NT2/D1 (cell line): ENCODE measurements around the gene ADK.

Source experiments
- DNase-seq: peaks from one replicate; pipeline ENCODE4 v3.0.0-alpha.2; 2011; ENCODE audit warnings: low read depth, low spot score
- H3K27me3 ChIP-seq: 2 replicates; pipeline ENCODE4 v1.6.0; 2011; ENCODE audit warnings: mild to moderate bottlenecking; ENCODE audit not compliant: insufficient read length, insufficient read depth
- H3K36me3 ChIP-seq: 2 replicates; pipeline ENCODE4 v1.6.1; 2011; ENCODE audit warnings: mild to moderate bottlenecking, low read length, mixed read lengths; ENCODE audit not compliant: insufficient read depth, insufficient read length
- H3K4me1 ChIP-seq: 2 replicates; pipeline ENCODE4 v1.5.1; 2011; ENCODE audit not compliant: insufficient read depth, insufficient read length
- H3K4me3 ChIP-seq: 2 replicates; pipeline ENCODE4 v1.5.1; 2011; ENCODE audit warnings: low read depth; ENCODE audit not compliant: insufficient read length
- H3K9ac ChIP-seq: 2 replicates; pipeline ENCODE4 v1.6.0; 2011; ENCODE audit warnings: low read depth; ENCODE audit not compliant: insufficient read length
- H3K9me3 ChIP-seq: 2 replicates; pipeline ENCODE4 v1.5.1; 2011; ENCODE audit warnings: mild to moderate bottlenecking, low read length; ENCODE audit not compliant: insufficient read depth
- SUZ12 ChIP-seq: IDR thresholded peaks from 2 replicates; pipeline ENCODE4 v1.6.1; 2011; ENCODE audit not compliant: insufficient read length, insufficient read depth; ENCODE audit errors: extremely low read depth
- YY1 ChIP-seq: IDR thresholded peaks from 2 replicates; pipeline ENCODE4 v1.6.1; 2011; ENCODE audit not compliant: insufficient read length, insufficient read depth
- ZNF274 ChIP-seq: IDR thresholded peaks from 2 replicates; pipeline ENCODE4 v1.6.1; 2011; ENCODE audit warnings: mild to moderate bottlenecking, low read depth, low read length

ADK gene

GRCh38 chr10:74743401-74743800 lies 592.4 kb downstream of the ADK start:
- no peak for DNase-seq
- no peaks in the 10 kb centered on the region for H3K27me3 ChIP-seq
- H3K36me3 ChIP-seq = no peaks in the 10 kb centered on the region
- H3K9me3 ChIP-seq = no peaks in the 10 kb centered on the region
- no peak for TF ChIP-seq SUZ12
- TF ChIP-seq ZNF274 = no peak
- TF ChIP-seq YY1 = no peak
- no peak overlapping the region for H3K9ac ChIP-seq
- no peaks in the 10 kb centered on the region for H3K4me1 ChIP-seq
- no peak overlapping the region for H3K4me3 ChIP-seq

GRCh38 chr10:74745449-74745848 lies 594.4 kb downstream of the ADK start:
- no peak for DNase-seq
- TF ChIP-seq SUZ12 (no peak), YY1 (no peak), ZNF274 (no peak)
- no peak overlapping the region for H3K9ac ChIP-seq
- no peaks in the 10 kb centered on the region for H3K27me3 ChIP-seq
- H3K4me3 ChIP-seq = no peak overlapping the region
- no peaks in the 10 kb centered on the region for H3K9me3 ChIP-seq
- no peaks in the 10 kb centered on the region for H3K36me3 ChIP-seq
- H3K4me1 ChIP-seq = no peaks in the 10 kb centered on the region

- no peaks in the 10 kb centered on the region for H3K9me3 ChIP-seq
- H3K9ac ChIP-seq = no peak overlapping the region
- H3K4me3 ChIP-seq = no peak overlapping the region
- H3K4me1 ChIP-seq = no peaks in the 10 kb centered on the region
- H3K27me3 ChIP-seq = no peaks in the 10 kb centered on the region
- H3K36me3 ChIP-seq = no peaks in the 10 kb centered on the region
- TF ChIP-seq SUZ12 (no peak), YY1 (no peak), ZNF274 (no peak)
- no peak for DNase-seq
These were observed 595.8 kb downstream of the ADK start for GRCh38 chr10:74746813-74747212.

GRCh38 chr10:74748468-74749031 lies 597.5 kb downstream of the ADK start:
- Histone ChIP-seq H3K9me3 (no peaks in the 10 kb centered on the region), H3K4me1 (no peaks in the 10 kb centered on the region), H3K4me3 (no peak overlapping the region), H3K36me3 (no peaks in the 10 kb centered on the region), H3K27me3 (no peaks in the 10 kb centered on the region), H3K9ac (no peak overlapping the region)
- TF ChIP-seq YY1 (no peak), SUZ12 (no peak), ZNF274 (no peak)
- DNase-seq = no peak

GRCh38 chr10:74750848-74751274 lies 599.8 kb downstream of the ADK start:
- H3K4me1 ChIP-seq = no peaks in the 10 kb centered on the region
- DNase-seq = no peak
- no peaks in the 10 kb centered on the region for H3K9me3 ChIP-seq
- no peak overlapping the region for H3K4me3 ChIP-seq
- H3K36me3 ChIP-seq = no peaks in the 10 kb centered on the region
- TF ChIP-seq YY1 = no peak
- TF ChIP-seq ZNF274 = no peak
- no peak for TF ChIP-seq SUZ12
- H3K9ac ChIP-seq = no peak overlapping the region
- no peaks in the 10 kb centered on the region for H3K27me3 ChIP-seq

GRCh38 chr10:74752371-74753040 lies 601.5 kb downstream of the ADK start:
- TF ChIP-seq YY1 (no peak), ZNF274 (no peak), SUZ12 (no peak)
- H3K9me3 ChIP-seq = no peaks in the 10 kb centered on the region
- no peaks in the 10 kb centered on the region for H3K27me3 ChIP-seq
- no peak for DNase-seq
- H3K9ac ChIP-seq = no peak overlapping the region
- no peak overlapping the region for H3K4me3 ChIP-seq
- no peaks in the 10 kb centered on the region for H3K4me1 ChIP-seq
- no peaks in the 10 kb centered on the region for H3K36me3 ChIP-seq

GRCh38 chr10:74753442-74754211 lies 602.6 kb downstream of the ADK start:
- H3K4me3 ChIP-seq = no peak overlapping the region
- TF ChIP-seq YY1 (no peak), SUZ12 (no peak), ZNF274 (no peak)
- H3K4me1 ChIP-seq = no peaks in the 10 kb centered on the region
- no peak overlapping the region for H3K9ac ChIP-seq
- no peaks in the 10 kb centered on the region for H3K9me3 ChIP-seq
- no peaks in the 10 kb centered on the region for H3K27me3 ChIP-seq
- H3K36me3 ChIP-seq = no peaks in the 10 kb centered on the region
- DNase-seq = no peak
